Measurements from ENCODE around the gene C22orf23.
"Not testable (repeated sequence)": the region's sequence is repeated elsewhere in the genome, so short reads cannot be mapped to it uniquely, and the experiment has no call there.

C22orf23 gene

GRCh38 chr22:37986371-37986770 lies 33.0 kb upstream of the C22orf23 start:
- Mint-ChIP-seq H3K36me3 (ENCODE audit: low read depth) (no peaks in the 10 kb centered on the region), H3K27ac (no peak overlapping the region), H3K4me1 (ENCODE audit: low read depth) (no peaks in the 10 kb centered on the region), H3K9me3 (no peaks in the 10 kb centered on the region), H3K4me3 (no peak overlapping the region), H3K27me3 (ENCODE audit: low read depth) (no peaks in the 10 kb centered on the region)

- Mint-ChIP-seq H3K36me3 (ENCODE audit: low read depth) (no peaks in the 10 kb centered on the region), H3K4me1 (ENCODE audit: low read depth) (no peaks in the 10 kb centered on the region), H3K27me3 (ENCODE audit: low read depth) (no peaks in the 10 kb centered on the region), H3K9me3 (no peaks in the 10 kb centered on the region), H3K4me3 (no peak overlapping the region), H3K27ac (no peak overlapping the region)
Observed at GRCh38 chr22:37985751-37986281, 32.4 kb upstream of the C22orf23 start.

- Mint-ChIP-seq H3K9me3 (no peaks in the 10 kb centered on the region), H3K4me1 (ENCODE audit: low read depth) (no peaks in the 10 kb centered on the region), H3K27ac (no peak overlapping the region), H3K4me3 (no peak overlapping the region), H3K36me3 (ENCODE audit: low read depth) (no peaks in the 10 kb centered on the region), H3K27me3 (ENCODE audit: low read depth) (no peaks in the 10 kb centered on the region)
Observed at GRCh38 chr22:37985050-37985585, 31.7 kb upstream of the C22orf23 start.

- Mint-ChIP-seq H3K36me3 (ENCODE audit: low read depth) (no peaks in the 10 kb centered on the region), H3K4me3 (no peak within 1 kb of the TSS), H3K9me3 (no peaks in the 10 kb centered on the region), H3K4me1 (ENCODE audit: low read depth) (no peaks in the 10 kb centered on the region), H3K27me3 (ENCODE audit: low read depth) (no peaks in the 10 kb centered on the region), H3K27ac (no peak within 1 kb of the TSS)
Observed at GRCh38 chr22:37983860-37984791, 30.7 kb upstream of the C22orf23 start, which contains the start of gene SOX10. Gene SOX10, minus strand, starts transcription at chr22:37984555. Its CDS starts 771 bp downstream, at chr22:37983784.

GRCh38 chr22:37982938-37983859 lies 29.8 kb upstream of the C22orf23 start:
- Mint-ChIP-seq H3K27ac (no peak overlapping the region), H3K9me3 (no peaks in the 10 kb centered on the region), H3K4me1 (ENCODE audit: low read depth) (no peaks in the 10 kb centered on the region), H3K36me3 (ENCODE audit: low read depth) (no peaks in the 10 kb centered on the region), H3K27me3 (ENCODE audit: low read depth) (no peaks in the 10 kb centered on the region), H3K4me3 (no peak overlapping the region)

GRCh38 chr22:37982151-37982785 lies 28.9 kb upstream of the C22orf23 start:
- Mint-ChIP-seq H3K27me3 (ENCODE audit: low read depth) (no peaks in the 10 kb centered on the region), H3K36me3 (ENCODE audit: low read depth) (no peaks in the 10 kb centered on the region), H3K27ac (no peak overlapping the region), H3K9me3 (no peaks in the 10 kb centered on the region), H3K4me1 (ENCODE audit: low read depth) (no peaks in the 10 kb centered on the region), H3K4me3 (no peak overlapping the region)

GRCh38 chr22:37981282-37982011 lies 28.0 kb upstream of the C22orf23 start:
- no peaks in the 10 kb centered on the region for H3K4me1 Mint-ChIP-seq (ENCODE audit: low read depth)
- H3K36me3 Mint-ChIP-seq (ENCODE audit: low read depth): no peaks in the 10 kb centered on the region
- no peak overlapping the region for H3K27ac Mint-ChIP-seq
- no peaks in the 10 kb centered on the region for H3K9me3 Mint-ChIP-seq
- no peaks in the 10 kb centered on the region for H3K27me3 Mint-ChIP-seq (ENCODE audit: low read depth)
- no peak overlapping the region for H3K4me3 Mint-ChIP-seq

- Mint-ChIP-seq H3K4me3 (no peak overlapping the region), H3K36me3 (ENCODE audit: low read depth) (no peaks in the 10 kb centered on the region), H3K4me1 (ENCODE audit: low read depth) (no peaks in the 10 kb centered on the region), H3K9me3 (no peaks in the 10 kb centered on the region), H3K27ac (no peak overlapping the region), H3K27me3 (ENCODE audit: low read depth) (no peaks in the 10 kb centered on the region)
Observed at GRCh38 chr22:37979782-37980181, 26.4 kb upstream of the C22orf23 start.

- Mint-ChIP-seq H3K36me3 (ENCODE audit: low read depth) (no peaks in the 10 kb centered on the region), H3K27me3 (ENCODE audit: low read depth) (no peaks in the 10 kb centered on the region), H3K9me3 (no peaks in the 10 kb centered on the region), H3K4me3 (no peak overlapping the region), H3K27ac (no peak overlapping the region), H3K4me1 (ENCODE audit: low read depth) (no peaks in the 10 kb centered on the region)
Observed at GRCh38 chr22:37976547-37976946, 23.1 kb upstream of the C22orf23 start.

- not testable (repeated sequence) for H3K4me3 Mint-ChIP-seq; H3K27ac Mint-ChIP-seq; H3K9me3 Mint-ChIP-seq; H3K27me3 Mint-ChIP-seq (ENCODE audit: low read depth); H3K36me3 Mint-ChIP-seq (ENCODE audit: low read depth); H3K4me1 Mint-ChIP-seq (ENCODE audit: low read depth)
Observed at GRCh38 chr22:37976022-37976421, 22.6 kb upstream of the C22orf23 start.

GRCh38 chr22:37975153-37975552 lies 21.8 kb upstream of the C22orf23 start:
- Mint-ChIP-seq H3K4me3 (no peak overlapping the region), H3K27me3 (ENCODE audit: low read depth) (no peaks in the 10 kb centered on the region), H3K4me1 (ENCODE audit: low read depth) (no peaks in the 10 kb centered on the region), H3K9me3 (no peaks in the 10 kb centered on the region), H3K27ac (no peak overlapping the region), H3K36me3 (ENCODE audit: low read depth) (no peaks in the 10 kb centered on the region)

- Mint-ChIP-seq H3K4me3 (no peak overlapping the region), H3K4me1 (ENCODE audit: low read depth) (no peaks in the 10 kb centered on the region), H3K9me3 (no peaks in the 10 kb centered on the region), H3K27me3 (ENCODE audit: low read depth) (no peaks in the 10 kb centered on the region), H3K36me3 (ENCODE audit: low read depth) (peaks cover 5% of the 10 kb centered on the region), H3K27ac (no peak overlapping the region)
Observed at GRCh38 chr22:37973271-37974170, 20.1 kb upstream of the C22orf23 start.

- H3K4me3 Mint-ChIP-seq: no peak overlapping the region
- no peak overlapping the region for H3K27ac Mint-ChIP-seq
- H3K4me1 Mint-ChIP-seq (ENCODE audit: low read depth): no peaks in the 10 kb centered on the region
- peaks cover 13% of the 10 kb centered on the region for H3K36me3 Mint-ChIP-seq (ENCODE audit: low read depth)
- no peaks in the 10 kb centered on the region for H3K9me3 Mint-ChIP-seq
- no peaks in the 10 kb centered on the region for H3K27me3 Mint-ChIP-seq (ENCODE audit: low read depth)
Observed at GRCh38 chr22:37972527-37972926, 19.1 kb upstream of the C22orf23 start.
